HG02588 (cell line): Measurements from ENCODE around the gene RHBDF2.

Source experiments
- ATAC-seq: cut with Tn5 transposase; IDR thresholded peaks from one replicate; pipeline ENCODE4 v1.9.1; 2021; ENCODE audit warnings: mild to moderate bottlenecking, moderate library complexity; ENCODE audit not compliant: unreplicated experiment

The RHBDF2 gene

DNA sequence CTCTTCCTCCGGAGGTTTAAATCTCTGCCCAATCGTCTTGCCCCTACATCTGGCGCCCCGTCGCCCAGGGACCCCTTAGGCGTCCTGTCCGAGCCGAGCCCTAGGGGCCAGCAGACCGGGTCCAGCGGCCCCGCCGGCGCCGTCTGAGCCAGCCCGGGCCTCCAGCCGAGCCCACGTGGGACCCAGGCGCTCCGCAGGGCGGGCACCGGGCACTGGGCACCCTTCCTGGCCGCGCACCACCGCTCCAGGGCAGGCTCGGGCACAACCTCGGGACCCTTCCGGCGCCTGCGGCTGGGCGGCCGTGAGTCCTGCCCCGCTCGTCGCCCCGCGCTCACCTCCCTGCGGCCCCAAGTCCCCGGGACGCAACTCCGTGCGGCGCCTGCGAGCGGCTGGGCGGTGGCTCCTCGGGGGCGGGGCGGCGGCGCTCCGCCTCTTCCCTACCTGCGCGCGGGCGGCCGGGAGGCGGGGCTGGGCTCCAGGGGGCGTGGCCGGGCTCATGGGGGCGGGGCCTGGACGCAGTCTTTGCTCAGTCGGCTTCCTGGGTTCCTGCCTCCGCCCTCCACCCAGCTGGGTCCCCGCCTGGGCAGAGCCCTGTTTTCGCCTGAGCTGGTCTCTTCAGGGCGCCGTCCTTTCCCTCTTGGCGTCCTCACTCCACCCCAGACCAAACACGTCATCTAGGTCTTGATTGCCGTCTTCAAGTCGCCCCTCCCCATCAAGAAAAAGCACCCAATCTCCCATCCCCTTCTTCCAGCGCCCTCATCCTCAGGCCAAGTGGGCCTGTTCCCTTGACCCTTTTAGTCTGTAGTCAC, at the start of gene RHBDF2:
Gene RHBDF2, minus strand, starts transcription at position 406 of the 809 bp plus-strand sequence. CDS start 19,899 bp downstream, outside the sequence.
- ATAC-seq = peak; percentile 64

GRCh38 chr17:76549539-76549938, 48.3 kb upstream of the RHBDF2 start:
- ATAC-seq = no peak

- no peak for ATAC-seq
Measured at GRCh38 chr17:76549215-76549518, 47.9 kb upstream of the RHBDF2 start.

- no peak for ATAC-seq
Measured at GRCh38 chr17:76548378-76549214, 47.4 kb upstream of the RHBDF2 start.

DNA sequence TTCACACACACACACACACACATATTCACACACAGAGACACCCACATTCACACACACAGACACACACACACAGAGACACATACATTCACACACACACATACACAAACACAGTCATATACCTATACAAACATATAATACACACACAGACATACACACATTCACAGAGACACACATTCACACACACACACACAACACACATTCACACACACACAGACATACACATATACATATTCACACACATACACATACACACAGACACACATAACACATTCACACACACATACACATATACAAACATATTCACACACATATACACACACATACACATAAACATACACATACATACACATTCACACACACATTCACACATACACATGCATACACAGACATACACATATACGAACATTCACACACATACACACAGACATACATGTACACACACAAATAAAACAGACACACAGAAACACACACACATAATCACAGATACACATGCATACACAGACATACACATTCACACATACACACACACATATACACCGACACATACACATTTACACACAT, 46.5 kb upstream of the RHBDF2 start:
- ATAC-seq = no peak

DNA sequence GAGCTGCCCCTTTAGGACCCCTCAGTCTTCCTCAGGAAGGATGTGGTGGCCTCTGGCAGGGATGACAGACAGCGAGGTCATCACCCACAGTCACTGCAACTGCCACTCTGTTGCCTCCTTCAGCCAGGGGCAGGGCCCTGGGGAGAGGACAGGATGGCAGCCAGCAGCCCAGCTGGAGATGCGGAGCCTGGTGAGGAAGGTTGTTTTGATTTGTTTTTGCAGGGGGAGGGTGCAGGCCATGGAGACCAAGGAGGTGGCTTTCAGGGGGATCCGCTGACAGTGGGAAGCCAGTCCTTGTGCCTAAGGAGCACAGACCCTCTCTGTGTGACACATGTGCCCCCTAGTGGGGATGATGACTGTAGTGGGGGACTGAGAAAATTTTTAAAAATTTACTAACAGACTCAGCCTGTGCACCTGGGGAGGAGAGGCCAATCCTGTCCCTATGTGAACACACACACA, 46.0 kb upstream of the RHBDF2 start:
- no peak for ATAC-seq

DNA sequence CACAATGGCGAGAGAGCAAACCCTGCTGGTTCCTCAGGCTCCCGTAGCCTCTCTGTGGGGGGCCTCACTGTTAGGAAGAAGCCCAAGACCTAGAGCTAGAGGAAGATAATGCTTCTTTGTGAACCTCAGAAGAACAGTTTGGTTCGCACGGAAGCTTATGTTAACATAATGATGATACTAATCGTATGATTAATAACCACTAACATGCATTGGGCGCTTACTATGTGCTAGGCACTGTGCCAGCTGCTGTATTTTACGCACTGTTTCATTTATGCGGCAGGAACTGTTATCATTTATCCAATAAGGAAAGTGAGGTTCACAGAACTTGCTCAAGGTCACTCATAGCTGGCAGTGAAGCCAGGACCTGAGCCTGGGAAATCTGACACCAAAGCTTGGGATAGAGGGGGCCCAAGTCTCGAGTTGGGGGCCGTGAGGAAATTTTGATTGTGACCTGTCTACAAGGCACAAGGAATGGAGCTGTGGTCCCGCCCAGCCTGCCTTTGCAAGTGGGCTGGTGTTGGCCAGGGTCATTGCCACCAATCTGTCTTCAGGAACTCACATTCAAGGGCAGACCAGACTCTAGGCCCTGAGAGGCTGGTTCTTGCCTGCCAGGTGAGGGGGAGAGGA, 45.4 kb upstream of the RHBDF2 start:
- ATAC-seq = no peak

DNA sequence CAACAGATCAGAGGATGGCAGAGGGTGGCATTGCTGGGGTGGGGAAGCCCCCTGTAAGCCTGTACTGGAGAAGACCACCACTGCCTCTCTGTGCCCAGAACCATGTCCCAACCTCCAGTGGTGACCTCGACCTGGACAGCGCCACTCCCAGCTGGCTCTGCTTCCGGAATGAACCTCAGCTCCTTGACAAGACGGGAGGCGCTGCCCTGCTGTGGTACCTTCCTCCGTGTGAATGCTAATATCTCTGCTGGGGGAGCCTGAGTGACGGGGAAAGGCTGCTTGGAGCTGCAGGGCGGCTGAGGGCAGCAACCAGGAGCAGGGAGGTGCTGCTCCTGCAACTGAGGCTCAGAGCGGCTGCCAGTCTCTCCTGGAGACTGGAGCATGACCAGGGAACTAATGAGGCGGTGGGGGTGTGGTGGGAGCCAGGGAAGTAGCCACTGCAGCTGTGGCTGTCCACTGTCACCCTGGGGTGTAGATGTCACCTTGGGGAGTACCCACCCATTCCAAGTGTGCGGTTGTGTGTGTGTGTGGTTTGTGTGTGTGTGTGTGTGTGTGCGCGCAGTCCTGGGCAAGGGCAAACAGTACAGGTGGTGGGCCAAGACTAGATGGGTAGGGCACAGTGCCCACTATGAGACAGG, 44.8 kb upstream of the RHBDF2 start:
- ATAC-seq = no peak

GRCh38 chr17:76544546-76545365, 43.5 kb upstream of the RHBDF2 start:
- ATAC-seq = no peak

DNA sequence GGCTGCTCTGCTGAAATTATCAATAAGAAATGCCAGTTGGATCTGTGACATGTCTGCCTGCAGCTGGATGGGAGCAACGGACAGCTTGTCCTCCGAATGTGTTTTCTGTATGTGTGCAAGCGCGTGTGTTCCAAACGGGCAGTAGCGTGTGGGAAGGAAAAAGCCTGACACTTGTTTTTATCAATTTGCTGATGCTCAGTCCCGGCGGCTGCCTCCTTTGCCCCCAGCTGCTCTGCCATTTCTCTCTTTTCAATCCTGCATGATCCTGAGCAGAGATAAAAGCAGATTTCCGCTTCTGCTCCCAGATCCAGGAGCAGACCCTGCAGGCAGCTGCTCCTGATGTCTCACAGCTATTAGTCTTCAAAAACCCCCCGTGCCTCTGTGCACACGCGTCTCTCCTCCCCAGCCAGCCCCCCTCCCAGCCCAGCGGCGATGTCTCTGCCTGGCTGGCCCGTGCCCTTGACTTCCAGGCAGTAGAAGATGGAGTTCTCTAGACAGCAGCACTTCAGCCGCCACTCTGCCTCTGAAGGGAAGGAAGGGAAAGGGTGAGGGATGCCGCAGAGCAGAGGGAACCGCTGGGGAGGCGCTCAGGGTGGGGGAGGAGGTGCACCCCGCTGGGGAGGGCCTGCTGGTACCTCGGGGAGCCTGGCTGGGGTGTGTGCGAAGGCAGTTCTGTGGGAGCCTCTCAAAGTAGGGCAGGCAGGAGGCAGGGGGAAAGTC, 42.8 kb upstream of the RHBDF2 start:
- ATAC-seq = no peak

DNA sequence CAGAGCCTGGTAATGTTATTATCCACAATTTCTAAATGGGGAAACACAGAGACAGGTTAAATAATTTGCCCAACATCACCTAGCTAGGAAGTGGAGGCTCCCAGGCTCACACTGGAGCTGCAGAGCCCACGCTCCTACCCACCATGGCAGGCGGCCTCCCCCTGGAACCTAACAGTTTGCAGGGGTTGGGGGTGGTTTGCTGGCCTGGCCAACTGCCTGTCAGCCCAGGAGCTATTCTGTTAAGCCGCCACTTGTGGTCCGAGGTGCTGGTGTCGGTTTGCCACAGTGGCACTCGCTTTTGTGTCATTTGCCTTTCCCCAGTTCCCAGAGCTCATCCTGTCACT, 42.2 kb upstream of the RHBDF2 start:
- ATAC-seq = no peak

DNA sequence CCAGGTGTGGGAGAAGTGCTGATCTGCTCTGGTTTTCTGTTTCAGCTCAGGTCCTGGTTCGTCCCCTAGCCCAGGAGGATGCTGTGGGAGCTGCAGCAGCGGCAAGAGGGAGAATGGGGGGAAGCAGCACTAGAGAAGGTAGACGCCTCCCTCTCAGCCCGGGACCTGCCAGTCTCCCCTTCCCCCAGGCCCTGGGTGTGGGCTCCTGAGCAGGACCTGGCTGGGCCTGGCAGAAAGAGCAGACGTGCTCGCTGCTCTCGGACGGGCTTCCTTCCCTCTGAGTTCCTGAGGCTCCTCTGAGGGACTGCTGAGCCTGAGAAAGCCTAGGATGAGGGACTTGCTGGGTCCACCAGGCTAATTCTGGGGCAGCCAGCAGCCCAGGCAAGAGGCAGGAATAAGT, 41.8 kb upstream of the RHBDF2 start:
- ATAC-seq = no peak

DNA sequence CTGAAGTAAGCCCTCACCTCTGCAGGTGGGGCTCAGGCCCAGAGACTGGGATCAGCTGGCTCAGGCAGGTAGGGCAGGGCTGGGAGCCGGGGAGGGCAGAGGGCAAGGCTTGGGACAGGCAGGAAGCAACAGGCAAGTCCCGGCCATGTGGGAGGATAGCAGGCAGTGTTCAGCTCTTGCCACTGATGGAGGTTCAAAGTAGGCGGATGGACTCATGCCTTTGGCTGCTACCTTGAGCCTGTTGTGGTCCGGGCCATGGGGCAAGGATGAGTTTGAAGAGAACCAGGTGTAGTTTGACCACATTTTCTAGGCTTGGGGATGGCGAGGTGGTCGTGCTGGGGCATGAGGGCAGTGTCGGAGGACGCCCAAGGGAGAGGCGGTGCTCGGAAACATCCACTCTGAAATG, 41.3 kb upstream of the RHBDF2 start:
- no peak for ATAC-seq

- no peak for ATAC-seq
Measured at GRCh38 chr17:76541739-76542454, 40.7 kb upstream of the RHBDF2 start.

DNA sequence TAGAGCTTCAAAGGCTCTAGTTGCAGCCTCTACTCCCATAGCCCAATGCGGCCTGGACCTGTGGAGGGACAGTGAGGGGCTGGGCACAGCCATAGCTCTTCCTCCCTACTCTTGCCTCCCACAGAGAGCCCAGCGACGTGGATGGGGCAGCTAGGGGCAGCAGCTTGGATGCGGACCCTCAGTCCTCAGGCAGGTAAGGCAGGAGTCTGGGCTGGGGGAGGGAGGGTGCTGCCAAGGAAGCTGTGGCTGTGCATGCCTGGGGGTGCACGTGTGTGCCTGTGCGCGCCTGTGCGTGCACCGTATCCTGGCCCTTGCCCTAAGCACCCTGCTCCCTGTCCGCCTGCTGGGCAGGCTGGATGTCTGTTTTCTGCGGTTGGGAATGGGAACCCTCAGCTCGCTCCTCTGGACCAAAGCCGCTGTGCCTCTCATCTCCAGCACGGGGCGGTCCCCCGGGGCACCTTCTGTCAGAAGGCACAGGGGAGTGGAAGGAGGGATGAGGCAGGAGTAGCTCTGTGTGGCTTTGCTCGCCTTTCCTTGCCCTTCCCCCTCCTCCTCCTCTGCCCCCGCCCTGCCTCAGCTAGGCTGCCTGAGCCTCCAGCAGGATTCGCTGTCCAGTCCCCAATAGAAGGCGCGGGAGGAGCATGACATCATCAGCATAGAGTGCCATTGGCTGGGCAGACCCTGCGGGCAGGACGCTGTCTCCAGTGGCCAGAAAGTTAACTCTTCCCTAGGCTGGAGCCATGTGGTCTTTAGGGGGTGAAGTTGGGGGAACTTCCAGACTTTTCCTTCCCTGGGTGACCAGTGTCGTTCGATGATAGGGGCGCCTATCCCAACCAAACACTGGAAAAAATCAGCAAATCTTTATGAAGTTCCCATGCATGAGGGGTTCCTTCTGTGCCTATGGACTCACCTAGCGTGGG, 39.4 kb upstream of the RHBDF2 start:
- ATAC-seq = no peak

DNA sequence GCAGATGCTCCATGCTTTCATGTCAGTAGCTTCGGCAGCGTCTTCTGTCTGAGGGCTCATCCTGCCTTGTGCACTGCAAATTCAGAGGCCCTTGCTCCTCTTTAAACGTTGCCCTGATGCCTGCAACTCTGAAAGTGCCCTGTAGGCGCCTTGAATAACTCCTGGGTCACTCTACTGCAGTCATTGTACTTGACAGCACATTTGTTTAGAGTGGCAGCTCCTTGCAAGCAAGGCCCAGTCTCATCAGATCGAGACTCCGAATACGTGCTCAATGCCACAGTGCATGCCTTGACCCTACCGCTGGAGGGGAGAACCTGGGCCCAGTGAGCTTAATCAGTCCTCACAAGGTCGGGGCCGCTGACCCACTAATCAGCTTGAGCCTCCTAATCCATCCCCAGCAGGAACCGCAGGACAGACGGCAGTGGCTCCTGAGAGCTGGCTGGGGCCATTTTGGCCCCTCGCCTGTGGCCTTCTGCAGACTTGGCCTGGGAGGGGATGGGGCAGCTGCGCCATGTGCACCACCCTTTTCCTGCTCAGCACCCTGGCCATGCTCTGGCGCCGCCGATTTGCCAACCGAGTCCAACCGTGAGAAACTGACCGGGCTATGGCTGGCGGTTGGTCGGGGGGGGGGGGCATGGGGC, 38.5 kb upstream of the RHBDF2 start, which contains the start of gene PRCD:
Gene PRCD, plus strand, starts transcription at position 414 of the 641 bp plus-strand sequence. Its CDS starts 98 bp downstream, at position 512.
- ATAC-seq = no peak

- ATAC-seq = no peak
Measured at GRCh38 chr17:76538941-76539570, 37.8 kb upstream of the RHBDF2 start.
